NCI-H1930 (cell line): ENCODE data around the gene CCDC9.
"Not testable (repeated sequence)": the region's sequence is repeated elsewhere in the genome, so short reads cannot be mapped to it uniquely, and the experiment has no call there.

Source experiments
- DNase-seq, 2 experiments: peaks; one replicate each; lab custom pipeline; 2025; lab: John Stamatoyannopoulos, UW

The CCDC9 gene

GRCh38 chr19:47300867-47301266 is 44.5 kb downstream of the CCDC9 start:
- DNase-seq, result not testable (repeated sequence)

- no peak for DNase-seq
Observed at GRCh38 chr19:47302249-47302648, 45.9 kb downstream of the CCDC9 start.

- no peak for DNase-seq
Observed at GRCh38 chr19:47303966-47304365, 47.6 kb downstream of the CCDC9 start.

- DNase-seq, result peak in 1 of 2 experiments; percentile 57
Observed at GRCh38 chr19:47305309-47305751, 49.0 kb downstream of the CCDC9 start.

- no peak for DNase-seq
Observed at GRCh38 chr19:47306303-47306702, 50.0 kb downstream of the CCDC9 start.

GRCh38 chr19:47309038-47309437 is 52.7 kb downstream of the CCDC9 start:
- no peak for DNase-seq

GRCh38 chr19:47309608-47310007 is 53.3 kb downstream of the CCDC9 start, which contains the start of gene C5AR1:
TSS of gene C5AR1 (plus strand) at chr19:47309861. CDS start at chr19:47309896, 35 bp downstream.
- no peak for DNase-seq

GRCh38 chr19:47310323-47310722 is 54.0 kb downstream of the CCDC9 start:
- no peak for DNase-seq

- DNase-seq, result no peak
Observed at GRCh38 chr19:47310819-47311218, 54.5 kb downstream of the CCDC9 start.

- no peak for DNase-seq
Observed at GRCh38 chr19:47312366-47313006, 56.2 kb downstream of the CCDC9 start.

- DNase-seq, result no peak
Observed at GRCh38 chr19:47313754-47314295, 57.5 kb downstream of the CCDC9 start.

- DNase-seq, result peak in 1 of 2 experiments; percentile 29
Observed at GRCh38 chr19:47315125-47315821, 58.9 kb downstream of the CCDC9 start.

GRCh38 chr19:47316513-47316912 is 60.2 kb downstream of the CCDC9 start:
- no peak for DNase-seq

- no peak for DNase-seq
Observed at GRCh38 chr19:47319923-47320871, 63.9 kb downstream of the CCDC9 start.
